ENCODE data around the gene GUCY2D.
"Not testable (repeated sequence)": the region's sequence is repeated elsewhere in the genome, so short reads cannot be mapped to it uniquely, and the experiment has no call there.

The GUCY2D gene

GRCh38 chr17:8001976-8002720 lies at the start of gene GUCY2D:
Gene GUCY2D (plus strand): TSS chr17:8002615. CDS start chr17:8003048, 433 bp downstream.
- no peak within 1 kb of the TSS for H2AFZ ChIP-seq (ENCODE audit: low read depth, low read length)
- no peaks in the 10 kb centered on the region for H3K4me1 ChIP-seq (ENCODE audit: insufficient read depth, low read length)
- no peaks in the 10 kb centered on the region for H3K36me3 ChIP-seq (ENCODE audit: insufficient read depth, low read length)
- no peak within 1 kb of the TSS for H3K4me3 ChIP-seq (ENCODE audit: low read length)
- peaks cover 9% of the 10 kb centered on the region for H3K9me3 ChIP-seq (ENCODE audit: low read length)
- H3K27me3 ChIP-seq (ENCODE audit: insufficient read depth, low read length) = peaks cover 61% of the 10 kb centered on the region

DNA sequence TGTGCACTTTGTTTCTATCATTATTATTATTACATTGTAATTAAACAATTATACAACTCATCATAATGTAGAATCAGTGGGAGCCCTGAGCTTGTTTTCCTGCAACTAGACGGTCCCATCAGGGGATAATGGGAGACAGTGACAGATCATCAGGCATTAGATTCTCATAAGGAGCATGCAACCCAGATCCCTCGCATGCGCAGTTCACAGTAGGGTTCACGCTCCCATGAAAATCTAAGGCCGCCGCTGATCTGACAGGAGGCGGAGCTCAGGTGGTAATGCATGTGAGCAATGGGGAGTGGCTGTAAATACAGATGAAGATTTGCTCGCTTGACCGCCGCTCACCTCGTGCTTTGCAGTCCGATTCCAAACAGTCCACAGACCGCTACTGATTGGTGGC lies 49.1 kb upstream of the GUCY2D start:
- not testable (repeated sequence) for H3K27me3 ChIP-seq (ENCODE audit: insufficient read depth, low read length); H3K9me3 ChIP-seq (ENCODE audit: low read length); H3K4me1 ChIP-seq (ENCODE audit: insufficient read depth, low read length); H3K4me3 ChIP-seq (ENCODE audit: low read length); H2AFZ ChIP-seq (ENCODE audit: low read depth, low read length)
- peaks cover 19% of the 10 kb centered on the region for H3K36me3 ChIP-seq (ENCODE audit: insufficient read depth, low read length)

DNA sequence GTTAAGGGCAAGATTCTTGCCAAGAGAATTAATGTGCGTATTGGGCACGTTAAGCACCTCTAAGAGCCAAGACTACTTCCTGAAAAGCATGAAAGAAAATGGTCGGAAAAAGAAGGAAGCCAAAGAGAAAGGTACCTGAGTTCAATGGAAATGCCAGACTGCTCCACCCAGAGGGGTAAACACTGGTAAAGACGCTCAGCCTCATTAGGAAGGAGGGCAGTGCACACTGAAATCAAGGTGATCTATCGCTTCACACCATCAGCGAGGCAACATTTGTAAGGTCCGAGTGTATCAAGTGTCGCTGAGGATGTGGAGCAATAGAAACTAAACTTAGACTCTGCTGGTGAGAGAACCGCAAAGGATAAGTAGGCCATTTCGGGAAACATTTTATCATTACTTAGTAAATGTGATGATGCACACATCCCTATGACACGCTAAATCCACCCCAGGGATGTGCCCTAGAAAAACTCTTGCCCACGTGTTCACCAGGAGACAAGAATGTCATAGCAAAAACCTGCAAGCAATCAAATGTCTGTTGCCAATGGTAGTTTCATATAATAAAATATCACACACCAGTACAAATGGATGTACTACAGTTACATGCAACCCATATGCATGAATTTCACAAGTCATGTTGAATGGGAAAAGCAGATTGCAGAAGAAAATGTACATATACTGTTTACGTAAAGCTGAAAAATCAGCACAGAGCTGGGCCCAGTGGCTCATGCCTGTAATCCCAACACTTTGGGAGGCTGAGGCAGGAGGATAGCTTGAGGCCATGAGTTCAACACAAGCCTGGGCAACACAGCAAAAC lies 46.8 kb upstream of the GUCY2D start:
- H3K4me3 ChIP-seq (ENCODE audit: low read length) = no peak overlapping the region
- H3K9me3 ChIP-seq (ENCODE audit: low read length) = no peaks in the 10 kb centered on the region
- no peak overlapping the region for H2AFZ ChIP-seq (ENCODE audit: low read depth, low read length)
- H3K27me3 ChIP-seq (ENCODE audit: insufficient read depth, low read length) = no peaks in the 10 kb centered on the region
- no peaks in the 10 kb centered on the region for H3K36me3 ChIP-seq (ENCODE audit: insufficient read depth, low read length)
- no peaks in the 10 kb centered on the region for H3K4me1 ChIP-seq (ENCODE audit: insufficient read depth, low read length)

GRCh38 chr17:7956228-7956965 lies 46.0 kb upstream of the GUCY2D start:
- H3K27me3 ChIP-seq (ENCODE audit: insufficient read depth, low read length) = no peaks in the 10 kb centered on the region
- no peaks in the 10 kb centered on the region for H3K36me3 ChIP-seq (ENCODE audit: insufficient read depth, low read length)
- no peaks in the 10 kb centered on the region for H3K9me3 ChIP-seq (ENCODE audit: low read length)
- H3K4me3 ChIP-seq (ENCODE audit: low read length) = no peak overlapping the region
- H3K4me1 ChIP-seq (ENCODE audit: insufficient read depth, low read length) = no peaks in the 10 kb centered on the region
- no peak overlapping the region for H2AFZ ChIP-seq (ENCODE audit: low read depth, low read length)

- no peaks in the 10 kb centered on the region for H3K36me3 ChIP-seq (ENCODE audit: insufficient read depth, low read length)
- no peak overlapping the region for H3K4me3 ChIP-seq (ENCODE audit: low read length)
- no peaks in the 10 kb centered on the region for H3K27me3 ChIP-seq (ENCODE audit: insufficient read depth, low read length)
- no peaks in the 10 kb centered on the region for H3K4me1 ChIP-seq (ENCODE audit: insufficient read depth, low read length)
- H3K9me3 ChIP-seq (ENCODE audit: low read length) = no peaks in the 10 kb centered on the region
- no peak overlapping the region for H2AFZ ChIP-seq (ENCODE audit: low read depth, low read length)
These were observed 42.7 kb upstream of the GUCY2D start for GRCh38 chr17:7959503-7960253.

DNA sequence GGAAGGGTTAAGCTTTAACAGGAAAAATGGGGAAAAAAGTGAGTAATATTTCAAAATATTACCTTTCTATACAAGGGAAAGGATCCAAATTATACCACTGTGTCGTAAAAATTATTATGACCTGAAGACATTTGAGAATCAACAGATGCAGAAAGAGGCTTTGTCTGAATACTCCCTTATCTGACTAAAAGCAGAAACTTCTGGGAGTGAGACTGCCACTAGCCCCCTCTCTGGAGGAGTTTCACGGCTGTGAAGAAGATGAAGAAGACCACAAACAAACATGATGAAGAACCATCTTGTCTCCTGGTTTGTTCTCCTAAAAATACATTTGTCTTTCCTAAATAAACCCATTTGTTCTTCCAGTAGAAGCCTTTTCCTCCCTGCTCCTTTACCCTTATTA lies 41.0 kb upstream of the GUCY2D start:
- no peak overlapping the region for H2AFZ ChIP-seq (ENCODE audit: low read depth, low read length)
- no peaks in the 10 kb centered on the region for H3K4me1 ChIP-seq (ENCODE audit: insufficient read depth, low read length)

DNA sequence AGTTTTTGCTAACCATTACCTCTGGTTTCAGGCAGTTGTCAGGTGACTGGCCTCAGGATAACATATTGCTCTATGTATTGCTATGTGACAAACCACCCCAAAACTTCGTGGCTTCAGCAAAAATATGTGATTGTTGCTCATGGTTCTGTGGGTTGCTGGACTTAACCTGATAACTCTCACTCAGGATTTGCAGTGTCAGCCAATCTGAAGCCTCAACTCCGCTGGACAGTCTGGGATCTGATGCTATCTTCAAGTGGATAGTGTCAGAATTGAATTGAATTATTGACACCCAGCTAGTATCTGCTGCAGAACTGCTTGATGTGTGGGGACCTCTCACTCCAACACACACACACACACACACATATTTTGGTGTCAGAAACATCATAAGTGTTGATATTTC lies 34.7 kb upstream of the GUCY2D start:
- Histone ChIP-seq H3K4me1 (ENCODE audit: insufficient read depth, low read length) (no peaks in the 10 kb centered on the region), H2AFZ (ENCODE audit: low read depth, low read length) (no peak overlapping the region), H3K27me3 (ENCODE audit: insufficient read depth, low read length) (no peaks in the 10 kb centered on the region), H3K9me3 (ENCODE audit: low read length) (no peaks in the 10 kb centered on the region), H3K36me3 (ENCODE audit: insufficient read depth, low read length) (no peaks in the 10 kb centered on the region), H3K4me3 (ENCODE audit: low read length) (no peak overlapping the region)

More for the DNA sequence above, 41.0 kb upstream of the GUCY2D start:
- H3K9me3 ChIP-seq (ENCODE audit: low read length) = no peaks in the 10 kb centered on the region
- H3K27me3 ChIP-seq (ENCODE audit: insufficient read depth, low read length) = no peaks in the 10 kb centered on the region
- no peak overlapping the region for H3K4me3 ChIP-seq (ENCODE audit: low read length)
- H3K36me3 ChIP-seq (ENCODE audit: insufficient read depth, low read length) = no peaks in the 10 kb centered on the region

DNA sequence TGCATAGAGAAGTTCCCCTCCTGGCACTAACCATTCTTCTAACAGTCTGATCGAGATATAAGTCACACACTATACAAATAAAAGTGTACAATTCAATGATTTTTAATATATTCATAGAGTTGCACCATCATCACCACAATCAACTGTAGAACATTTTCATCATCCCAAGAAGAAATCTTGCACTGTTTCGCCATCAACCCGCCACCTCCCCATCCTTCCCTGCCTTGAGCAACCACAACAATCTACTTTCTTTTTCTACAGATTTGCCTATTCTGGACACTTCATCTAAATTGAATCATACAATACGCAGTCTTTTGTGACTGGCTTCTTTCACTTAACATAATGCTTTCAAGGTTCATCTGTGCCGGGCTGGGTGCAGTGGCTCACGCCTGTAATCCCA lies 33.0 kb upstream of the GUCY2D start:
- no peak overlapping the region for H3K4me3 ChIP-seq (ENCODE audit: low read length)
- no peaks in the 10 kb centered on the region for H3K9me3 ChIP-seq (ENCODE audit: low read length)
- no peak overlapping the region for H2AFZ ChIP-seq (ENCODE audit: low read depth, low read length)
- no peaks in the 10 kb centered on the region for H3K27me3 ChIP-seq (ENCODE audit: insufficient read depth, low read length)
- no peaks in the 10 kb centered on the region for H3K36me3 ChIP-seq (ENCODE audit: insufficient read depth, low read length)
- no peaks in the 10 kb centered on the region for H3K4me1 ChIP-seq (ENCODE audit: insufficient read depth, low read length)

DNA sequence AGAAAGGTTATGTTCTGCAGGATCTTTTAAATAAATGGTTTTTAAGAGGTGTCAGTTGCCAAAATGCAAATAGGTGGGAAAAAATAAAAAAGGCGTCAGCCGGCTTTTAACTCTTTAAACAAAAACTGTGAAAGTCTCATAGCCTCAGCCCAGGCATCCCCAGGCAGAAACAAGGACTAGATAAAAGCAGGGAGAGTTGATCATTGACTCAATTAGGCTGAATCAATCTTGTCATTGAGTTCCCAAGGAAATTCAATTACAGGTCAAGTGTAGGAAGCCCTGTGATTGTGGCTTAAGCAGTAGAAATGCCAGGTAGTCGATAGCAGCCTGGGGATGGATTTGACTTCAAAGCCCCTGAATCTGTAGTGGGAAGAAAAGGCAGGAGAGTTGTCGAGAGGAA lies 30.8 kb upstream of the GUCY2D start:
- no peak overlapping the region for H3K4me3 ChIP-seq (ENCODE audit: low read length)
- no peaks in the 10 kb centered on the region for H3K4me1 ChIP-seq (ENCODE audit: insufficient read depth, low read length)

GRCh38 chr17:7972131-7972785 lies 30.2 kb upstream of the GUCY2D start:
- peaks cover 2% of the 10 kb centered on the region for H3K9me3 ChIP-seq (ENCODE audit: low read length)
- no peak overlapping the region for H3K4me3 ChIP-seq (ENCODE audit: low read length)
- H3K36me3 ChIP-seq (ENCODE audit: insufficient read depth, low read length) = no peaks in the 10 kb centered on the region
- no peaks in the 10 kb centered on the region for H3K4me1 ChIP-seq (ENCODE audit: insufficient read depth, low read length)
- H2AFZ ChIP-seq (ENCODE audit: low read depth, low read length) = no peak overlapping the region
- no peaks in the 10 kb centered on the region for H3K27me3 ChIP-seq (ENCODE audit: insufficient read depth, low read length)

More for the DNA sequence above, 30.8 kb upstream of the GUCY2D start:
- H2AFZ ChIP-seq (ENCODE audit: low read depth, low read length) = no peak overlapping the region
- H3K9me3 ChIP-seq (ENCODE audit: low read length) = peaks cover 2% of the 10 kb centered on the region
- H3K36me3 ChIP-seq (ENCODE audit: insufficient read depth, low read length) = no peaks in the 10 kb centered on the region
- no peaks in the 10 kb centered on the region for H3K27me3 ChIP-seq (ENCODE audit: insufficient read depth, low read length)

- no peak overlapping the region for H2AFZ ChIP-seq (ENCODE audit: low read depth, low read length)
These were observed 27.7 kb upstream of the GUCY2D start for GRCh38 chr17:7974638-7975131.

DNA sequence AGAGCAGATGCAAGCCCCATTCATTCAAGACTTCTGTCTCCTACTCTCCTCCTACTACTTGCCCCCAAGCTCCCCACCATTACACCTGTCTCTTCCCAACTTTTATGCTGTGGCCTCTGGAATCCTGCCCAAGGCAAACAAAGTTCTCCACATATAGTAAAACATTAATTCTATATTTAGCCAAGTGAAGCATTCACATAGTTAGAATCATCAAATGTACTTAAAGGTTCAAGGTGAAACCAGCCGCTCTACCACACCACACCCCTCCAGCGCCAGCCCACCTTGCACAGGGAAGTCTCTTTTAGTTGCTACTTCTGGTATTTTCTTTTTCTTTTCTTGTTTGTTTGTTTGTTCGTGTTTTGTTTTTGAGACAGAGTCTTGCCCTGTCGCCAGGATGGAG lies 25.4 kb upstream of the GUCY2D start:
- no peaks in the 10 kb centered on the region for H3K4me1 ChIP-seq (ENCODE audit: insufficient read depth, low read length)
- no peak overlapping the region for H3K4me3 ChIP-seq (ENCODE audit: low read length)
- peaks cover 2% of the 10 kb centered on the region for H3K9me3 ChIP-seq (ENCODE audit: low read length)

More at GRCh38 chr17:7974638-7975131, 27.7 kb upstream of the GUCY2D start:
- Histone ChIP-seq H3K36me3 (ENCODE audit: insufficient read depth, low read length) (no peaks in the 10 kb centered on the region), H3K9me3 (ENCODE audit: low read length) (peaks cover 2% of the 10 kb centered on the region), H3K4me3 (ENCODE audit: low read length) (no peak overlapping the region), H3K27me3 (ENCODE audit: insufficient read depth, low read length) (peaks cover 2% of the 10 kb centered on the region), H3K4me1 (ENCODE audit: insufficient read depth, low read length) (no peaks in the 10 kb centered on the region)

More for the DNA sequence above, 25.4 kb upstream of the GUCY2D start:
- Histone ChIP-seq H3K27me3 (ENCODE audit: insufficient read depth, low read length) (peaks cover 4% of the 10 kb centered on the region), H3K36me3 (ENCODE audit: insufficient read depth, low read length) (no peaks in the 10 kb centered on the region), H2AFZ (ENCODE audit: low read depth, low read length) (no peak overlapping the region)

Data from neuron (in vitro differentiated cells).